Astrocyte (in vitro differentiated cells and primary cell): Measurements from ENCODE around the gene FAU.

ENCODE experiments used
- EZH2 ChIP-seq: IDR thresholded peaks from 2 replicates; pipeline ENCODE4 v1.6.1; 2012; ENCODE audit warnings: mild to moderate bottlenecking, low read length, inconsistent platforms; ENCODE audit not compliant: insufficient read depth
- TF ChIP-seq, protein P1 (sequence below): IDR thresholded peaks from 2 replicates; pipeline ENCODE4 v1.5.1; 2011; ENCODE audit warnings: low read depth, mild to moderate bottlenecking, inconsistent platforms, low read length, moderate library complexity; ENCODE audit not compliant: insufficient read depth

DNA sequence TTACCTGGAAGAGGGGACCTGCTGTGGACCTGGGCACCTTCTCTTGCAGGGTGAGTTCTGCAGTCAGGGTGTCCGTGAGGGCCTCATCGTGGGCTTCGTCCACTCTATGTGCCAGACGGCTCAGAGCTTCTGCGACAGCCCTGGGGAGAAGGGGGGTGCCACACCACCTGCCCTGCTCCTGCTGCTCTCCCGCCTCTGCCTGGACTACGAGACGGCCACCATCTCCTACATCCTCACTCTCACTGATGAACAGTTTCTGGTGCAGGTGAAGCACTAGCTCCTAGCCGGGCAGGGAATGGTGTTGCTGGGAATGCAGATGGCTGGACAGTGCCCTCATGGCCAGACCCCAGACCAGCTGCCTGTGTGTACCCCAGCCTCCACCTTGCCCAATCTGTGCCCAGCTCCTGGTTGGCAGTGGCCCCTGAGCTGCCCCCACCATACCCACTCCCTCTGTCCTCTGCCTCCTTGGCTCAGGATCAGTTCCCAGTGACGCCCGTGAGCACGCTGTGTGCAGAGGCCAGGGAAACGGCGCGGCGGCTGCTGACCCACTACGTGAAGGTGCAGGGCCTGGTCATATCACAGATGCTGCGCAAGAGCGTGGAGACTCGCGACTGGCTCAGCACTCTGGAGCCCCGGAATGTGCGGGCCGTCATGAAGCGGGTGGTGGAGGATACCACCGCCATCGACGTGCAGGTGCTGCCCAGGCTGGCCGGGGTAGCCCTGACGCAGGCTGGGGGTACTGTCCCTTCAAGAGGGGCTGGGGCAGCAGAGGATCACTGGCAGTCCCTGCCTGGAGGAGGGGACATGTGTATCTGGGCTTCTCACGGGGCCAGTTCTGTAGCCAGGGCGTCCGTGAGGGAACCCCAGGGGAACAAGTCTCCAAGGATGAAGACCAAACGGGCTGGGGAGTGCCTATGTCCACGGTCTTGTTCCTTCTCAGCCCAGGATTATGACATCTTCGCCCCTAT, 12.4 kb downstream of the FAU start:
- TF ChIP-seq, protein P1, sequence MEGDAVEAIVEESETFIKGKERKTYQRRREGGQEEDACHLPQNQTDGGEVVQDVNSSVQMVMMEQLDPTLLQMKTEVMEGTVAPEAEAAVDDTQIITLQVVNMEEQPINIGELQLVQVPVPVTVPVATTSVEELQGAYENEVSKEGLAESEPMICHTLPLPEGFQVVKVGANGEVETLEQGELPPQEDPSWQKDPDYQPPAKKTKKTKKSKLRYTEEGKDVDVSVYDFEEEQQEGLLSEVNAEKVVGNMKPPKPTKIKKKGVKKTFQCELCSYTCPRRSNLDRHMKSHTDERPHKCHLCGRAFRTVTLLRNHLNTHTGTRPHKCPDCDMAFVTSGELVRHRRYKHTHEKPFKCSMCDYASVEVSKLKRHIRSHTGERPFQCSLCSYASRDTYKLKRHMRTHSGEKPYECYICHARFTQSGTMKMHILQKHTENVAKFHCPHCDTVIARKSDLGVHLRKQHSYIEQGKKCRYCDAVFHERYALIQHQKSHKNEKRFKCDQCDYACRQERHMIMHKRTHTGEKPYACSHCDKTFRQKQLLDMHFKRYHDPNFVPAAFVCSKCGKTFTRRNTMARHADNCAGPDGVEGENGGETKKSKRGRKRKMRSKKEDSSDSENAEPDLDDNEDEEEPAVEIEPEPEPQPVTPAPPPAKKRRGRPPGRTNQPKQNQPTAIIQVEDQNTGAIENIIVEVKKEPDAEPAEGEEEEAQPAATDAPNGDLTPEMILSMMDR = no peak
- TF ChIP-seq EZH2 = no peak
